ENCODE data around the gene EN2. TPM values are rescaled to one million over a fixed set of nuclear protein-coding genes. Genes with fewer than 3 reads are reported as not detected.

EN2 gene
- polyA plus RNA-seq, 2 of the 4 experiments (the other 2 are of a cell fraction) = 0.53 to 0.54 TPM

GRCh38 chr7:155481764-155482163 lies 23.8 kb downstream of the EN2 start (continued):
- TF ChIP-seq USF2 (IDR thresholded peaks at IDR 0.05) = no peak
- TF ChIP-seq FOSL2 (IDR thresholded peaks at IDR 0.05) = no peak
- TF ChIP-seq FOSL2 (CRISPR knock-in tag; IDR thresholded peaks at IDR 0.05) = no peak
- TF ChIP-seq RARB (CRISPR knock-in tag; IDR thresholded peaks at IDR 0.05) = no peak
- TF ChIP-seq RNF2 (IDR thresholded peaks at IDR 0.05; ENCODE audit: borderline replicate concordance, low read depth) = no peak
- TF ChIP-seq ZNF302 (CRISPR knock-in tag; IDR thresholded peaks at IDR 0.05) = no peak

- ChIA-PET POLR2A (no interaction called here), CTCF (interaction anchor here (1.8 kb wide), 1 partner anchor 51 kb away, joined by 4 read pairs; no protein-coding TSS in a partner anchor)
- H3K4me1 ChIP-seq = no peaks in the 10 kb centered on the region
- FAIRE-seq (no peak), ATAC-seq (no peak), DNase-seq (ENCODE audit: low read depth in 1 of 2, low spot score in 1 of 2) (no peak)
- WGBS (ENCODE audit: missing lambda C conversion rate) = 38% methylated on average over 16 of the region's 17 CpGs
- TF ChIP-seq RARB (CRISPR knock-in tag; IDR thresholded peaks at IDR 0.05) (no peak), FOSB (CRISPR knock-in tag; IDR thresholded peaks at IDR 0.05) (no peak), ELK1 (IDR thresholded peaks at IDR 0.05; ENCODE audit: low read depth, low read length) (no peak), CHD4 (IDR thresholded peaks at IDR 0.05; ENCODE audit: borderline replicate concordance) (no peak), GATA3 (IDR thresholded peaks at IDR 0.05; ENCODE audit: borderline replicate concordance) (no peak), HOXA7 (CRISPR knock-in tag; IDR thresholded peaks at IDR 0.05) (no peak), JUN (IDR thresholded peaks at IDR 0.05) (no peak), NR3C1 (IDR thresholded peaks at IDR 0.05) (no peak), ZNF302 (CRISPR knock-in tag; IDR thresholded peaks at IDR 0.05) (no peak), ZC3H11A (IDR thresholded peaks at IDR 0.05) (no peak), HMGXB4 (CRISPR knock-in tag; IDR thresholded peaks at IDR 0.05; ENCODE audit: borderline replicate concordance) (no peak)
- H3K9me3 ChIP-seq = no peaks in the 10 kb centered on the region; the same call in 2 of the 3 replicates
- no peak overlapping the region for H3K27ac ChIP-seq
- no peak overlapping the region for H3K4me3 ChIP-seq
- H3K4me2 ChIP-seq = no peak overlapping the region
These were observed 24.7 kb downstream of the EN2 start for GRCh38 chr7:155482511-155483183.

- TF ChIP-seq FOSL2 (IDR thresholded peaks at IDR 0.05) (no peak), FOSL2 (CRISPR knock-in tag; IDR thresholded peaks at IDR 0.05) (peak; percentile 31; the same call in 1 of the 2 replicates), CTCF (IDR thresholded peaks at IDR 0.05) (no peak)
These were observed 25.3 kb downstream of the EN2 start for GRCh38 chr7:155483245-155483644.

More at GRCh38 chr7:155483245-155483644, 25.3 kb downstream of the EN2 start:
- 73% methylated on average over 13 of the region's 13 CpGs for WGBS (ENCODE audit: missing lambda C conversion rate)
- FAIRE-seq = no peak
- H3K4me1 ChIP-seq = no peaks in the 10 kb centered on the region
- no peak for DNase-seq (ENCODE audit: low read depth in 1 of 2, low spot score in 1 of 2)
- H3K9me3 ChIP-seq = no peaks in the 10 kb centered on the region; the same call in 2 of the 3 replicates
- no peak overlapping the region for H3K4me2 ChIP-seq
- no peak overlapping the region for H3K4me3 ChIP-seq
- CTCF ChIA-PET = interaction anchor here (1.7 kb wide), 1 partner anchor 8 kb away, joined by 4 read pairs; no protein-coding TSS in a partner anchor
- POLR2A ChIA-PET = no interaction called here
- H3K27ac ChIP-seq = no peak overlapping the region
- ATAC-seq = no peak
